Spleen (tissue), 7 donors: Measurements from ENCODE around the gene MECR.

Experiments
- CTCF ChIP-seq, 11 experiments: fragments of 200-600 bp in 7 of 11; fragments of 450-650 bp in 4 of 11; sonication (generic) in 4 of 11; IDR thresholded peaks in 8 of 11; conservative IDR thresholded peaks in 3 of 11; 1 replicate in 7 of 11; 2 replicates in 4 of 11; pipeline versions ENCODE4 v1.4.0 to v1.8.0; 2016 to 2021; ENCODE audit warnings: antibody characterized with exemption in 11 of 11, inconsistent platforms in 4 of 11, mild to moderate bottlenecking in 1 of 11
- POLR2A ChIP-seq, 3 donors: fragments of 450-650 bp; IDR thresholded peaks; one replicate each; pipeline ENCODE4 v1.5.1; 2017; ENCODE audit warnings: antibody characterized with exemption in 3 of 3, mild to moderate bottlenecking in 1 of 3
- donor health status: DM: no; HTN: no; CAD: no; lungs with moderate emphysema.
- donor health status: DM: no; HTN: no; CAD: no.
- donor health status: DM: no; HTN: no; CAD: no.

DNA sequence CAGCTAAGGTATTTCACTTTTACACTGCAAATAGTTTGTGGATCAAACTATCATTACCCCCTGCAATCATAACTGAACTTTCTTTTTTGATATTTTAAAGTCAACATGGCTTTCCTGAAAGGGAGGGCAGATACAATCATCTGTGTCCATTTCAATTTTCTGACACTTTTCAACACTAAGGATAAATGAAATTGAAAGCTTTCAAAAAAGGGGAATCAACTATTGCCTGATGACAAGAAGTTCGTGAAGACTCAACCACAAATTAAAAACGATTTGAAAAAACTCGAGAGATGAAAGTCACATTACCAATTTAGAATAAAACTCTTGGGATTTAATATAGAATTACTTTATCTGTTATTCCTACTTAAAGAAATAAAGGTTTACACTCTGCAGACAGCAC lies 60.8 kb downstream of the MECR start:
- TF ChIP-seq CTCF (IDR thresholded peaks at IDR 0.05 in 8 of 11, conservative IDR thresholded peaks at IDR 0.05 in 3 of 11) (no peak), POLR2A (IDR thresholded peaks at IDR 0.05) (no peak)
